HL-60 (cell line): ENCODE data around the gene COL2A1.

ENCODE experiments used
- DNase-seq, 2 experiments: peaks; one replicate each; pipeline ENCODE4 v3.0.0-alpha.2; 2010 to 2020; ENCODE audit warnings: low read depth in 1 of 2, low spot score in 1 of 2
- H3K27ac ChIP-seq: fragments of 250-450 bp; sonication (Bioruptor Pico); replicated peaks from 2 replicates; pipeline ENCODE4 v1.5.1; 2020; ENCODE audit warnings: mild to moderate bottlenecking, moderate library complexity
- H3K27me3 ChIP-seq: fragments of 250-450 bp; sonication (Bioruptor Pico); 2 replicates; pipeline ENCODE4 v1.5.1; 2021; ENCODE audit warnings: mild to moderate bottlenecking, moderate library complexity; ENCODE audit not compliant: insufficient read depth, poor library complexity, severe bottlenecking
- H3K4me3 ChIP-seq: replicated peaks from 2 replicates; pipeline ENCODE4 v1.5.1; 2011; ENCODE audit warnings: mild to moderate bottlenecking, control low read depth, low read length; ENCODE audit not compliant: insufficient read depth
- CTCF ChIP-seq: IDR thresholded peaks from one replicate; pipeline ENCODE4 v1.5.1; 2011; ENCODE audit warnings: low read length, control low read depth, inconsistent platforms; ENCODE audit not compliant: insufficient read depth
- GABPA ChIP-seq: IDR thresholded peaks from 2 replicates; pipeline ENCODE4 v1.6.1; 2012; ENCODE audit warnings: low read depth
- POLR2AphosphoS5 ChIP-seq: IDR thresholded peaks from 2 replicates; pipeline ENCODE4 v1.6.1; 2012; ENCODE audit warnings: low read depth
- REST ChIP-seq: IDR thresholded peaks from 2 replicates; pipeline ENCODE4 v1.6.1; 2012; ENCODE audit warnings: low read depth; ENCODE audit not compliant: insufficient replicate concordance
- SPI1 ChIP-seq: IDR thresholded peaks from 2 replicates; pipeline ENCODE4 v1.6.1; 2012; ENCODE audit warnings: low read depth, mild to moderate bottlenecking, borderline replicate concordance

COL2A1 gene

GRCh38 chr12:48030173-48030650 lies 25.9 kb upstream of the COL2A1 start:
- Histone ChIP-seq H3K27ac (no peak overlapping the region), H3K27me3 (no peaks in the 10 kb centered on the region), H3K4me3 (no peak overlapping the region)
- no peak for DNase-seq
- no peak for TF ChIP-seq GABPA
- TF ChIP-seq CTCF: no peak
- TF ChIP-seq REST: no peak
- TF ChIP-seq POLR2AphosphoS5: no peak
- no peak for TF ChIP-seq SPI1

DNA sequence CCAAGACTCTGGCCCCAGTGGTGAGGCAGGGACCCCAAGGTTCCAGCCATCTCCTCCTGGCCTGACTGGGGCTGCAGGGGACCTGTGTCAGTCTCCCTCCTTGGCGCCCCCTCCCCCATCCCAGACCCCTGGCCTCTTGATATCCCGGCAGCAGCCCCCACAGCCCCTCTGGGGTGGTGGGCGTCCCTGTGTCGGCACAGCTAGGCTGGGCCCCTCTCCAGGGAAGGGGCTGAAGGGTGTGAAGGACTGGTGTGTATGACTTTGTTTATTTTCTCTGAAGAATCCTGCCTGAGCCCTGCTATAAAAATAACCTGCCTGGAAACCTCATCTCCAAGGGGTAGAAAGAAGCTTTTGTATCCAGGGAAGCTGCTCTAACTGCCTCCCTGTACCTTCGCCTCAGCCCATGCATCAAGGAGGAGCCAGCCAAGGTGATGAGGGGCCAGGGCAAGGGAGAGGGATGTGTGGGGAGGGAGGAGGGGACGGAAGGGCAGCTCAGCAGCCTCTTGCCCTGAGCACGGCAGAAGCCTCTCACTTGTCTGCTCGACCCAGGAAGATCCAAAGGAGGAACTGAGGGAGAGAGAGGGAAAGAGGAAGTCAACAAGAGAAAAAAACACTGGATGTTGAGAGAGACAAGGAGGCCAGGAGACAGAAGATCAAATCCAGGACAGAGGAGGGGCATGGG lies 25.4 kb upstream of the COL2A1 start:
- peak; percentile 96 for TF ChIP-seq SPI1
- TF ChIP-seq REST: no peak
- peak; percentile 26 to 29 for DNase-seq
- Histone ChIP-seq H3K27me3 (no peaks in the 10 kb centered on the region), H3K27ac (no peak overlapping the region), H3K4me3 (no peak overlapping the region)

- no peaks in the 10 kb centered on the region for H3K27me3 ChIP-seq
- TF ChIP-seq SPI1: no peak
- TF ChIP-seq REST: no peak
- no peak for TF ChIP-seq CTCF
- no peak for TF ChIP-seq POLR2AphosphoS5
- no peak for TF ChIP-seq GABPA
- no peak overlapping the region for H3K4me3 ChIP-seq
- no peak overlapping the region for H3K27ac ChIP-seq
- no peak for DNase-seq
Observed at GRCh38 chr12:48028541-48029431, 24.5 kb upstream of the COL2A1 start.
